Fibroblast of the aortic adventitia (primary cell): ENCODE results near the gene HYKK. TPM values are rescaled to one million over a fixed set of nuclear protein-coding genes. Genes with fewer than 3 reads are reported as not detected.
"Not testable (repeated sequence)": the region's sequence is repeated elsewhere in the genome, so short reads cannot be mapped to it uniquely, and the experiment has no call there.

Source experiments
- DNase-seq: peaks from one replicate; pipeline ENCODE4 v3.0.0-alpha.2; 2010; ENCODE audit warnings: low read depth
- H3K4me3 ChIP-seq: 2 replicates; pipeline ENCODE4 v1.5.1; 2011; ENCODE audit warnings: low read depth, mild to moderate bottlenecking, control low read depth, low read length, moderate library complexity
- total RNA-seq: library from RNA; depleted of rRNA; stranded (reverse); fragments of >200 nt; gene quantifications from 2 replicates; pipeline ENCODE4 v1.2.3, GENCODE V29; 2012; ENCODE audit warnings: low replicate concordance
- TF ChIP-seq, protein P1 (sequence below): IDR thresholded peaks from 2 replicates; pipeline ENCODE4 v1.5.1; 2011; ENCODE audit warnings: mild to moderate bottlenecking, low read length, control low read depth, inconsistent platforms; ENCODE audit not compliant: insufficient read depth

Gene HYKK
- total RNA-seq, 1 donor: 3.3 TPM

DNA sequence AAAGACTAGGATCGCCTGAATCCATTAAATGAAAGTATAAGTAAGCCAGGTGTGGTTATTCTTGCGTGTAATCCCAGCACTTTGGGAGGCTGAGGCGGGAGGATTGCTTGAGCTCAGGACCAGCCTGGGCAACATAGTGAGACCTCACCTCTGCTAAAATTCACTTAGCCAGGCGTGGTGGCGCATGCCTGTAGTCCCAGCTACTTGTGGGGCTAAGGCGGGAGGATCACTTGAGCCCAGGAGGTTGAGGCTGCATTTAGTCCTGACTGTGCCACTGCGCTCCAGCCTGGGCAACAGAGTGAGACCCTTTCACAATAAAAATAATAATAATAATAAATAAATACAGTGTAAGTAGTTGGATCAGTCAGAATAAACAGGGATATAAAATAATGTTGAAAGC, 25.5 kb upstream of the HYKK start:
- no peak for DNase-seq
- TF ChIP-seq, protein P1, sequence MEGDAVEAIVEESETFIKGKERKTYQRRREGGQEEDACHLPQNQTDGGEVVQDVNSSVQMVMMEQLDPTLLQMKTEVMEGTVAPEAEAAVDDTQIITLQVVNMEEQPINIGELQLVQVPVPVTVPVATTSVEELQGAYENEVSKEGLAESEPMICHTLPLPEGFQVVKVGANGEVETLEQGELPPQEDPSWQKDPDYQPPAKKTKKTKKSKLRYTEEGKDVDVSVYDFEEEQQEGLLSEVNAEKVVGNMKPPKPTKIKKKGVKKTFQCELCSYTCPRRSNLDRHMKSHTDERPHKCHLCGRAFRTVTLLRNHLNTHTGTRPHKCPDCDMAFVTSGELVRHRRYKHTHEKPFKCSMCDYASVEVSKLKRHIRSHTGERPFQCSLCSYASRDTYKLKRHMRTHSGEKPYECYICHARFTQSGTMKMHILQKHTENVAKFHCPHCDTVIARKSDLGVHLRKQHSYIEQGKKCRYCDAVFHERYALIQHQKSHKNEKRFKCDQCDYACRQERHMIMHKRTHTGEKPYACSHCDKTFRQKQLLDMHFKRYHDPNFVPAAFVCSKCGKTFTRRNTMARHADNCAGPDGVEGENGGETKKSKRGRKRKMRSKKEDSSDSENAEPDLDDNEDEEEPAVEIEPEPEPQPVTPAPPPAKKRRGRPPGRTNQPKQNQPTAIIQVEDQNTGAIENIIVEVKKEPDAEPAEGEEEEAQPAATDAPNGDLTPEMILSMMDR: no peak
- no peak overlapping the region for H3K4me3 ChIP-seq

DNA sequence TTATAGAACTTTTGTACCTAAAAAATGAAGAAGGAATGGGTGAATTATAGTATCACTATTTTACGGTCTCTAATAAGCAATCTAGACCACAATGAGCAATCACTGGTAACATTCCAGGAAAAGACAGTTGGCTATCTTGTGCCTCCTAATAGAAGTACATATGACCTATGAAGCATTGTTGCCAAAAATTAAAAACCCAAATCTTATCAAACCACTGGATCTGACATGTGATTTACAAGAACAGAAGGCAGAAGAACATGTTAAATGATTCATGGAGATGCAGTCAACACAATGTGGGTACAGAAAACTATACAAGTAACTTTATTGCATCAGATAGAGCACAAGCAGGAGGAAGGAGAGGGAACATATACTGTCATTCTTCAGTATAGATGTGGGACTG, 14.5 kb upstream of the HYKK start:
- peak; percentile 67 for DNase-seq
- TF ChIP-seq, protein P1: no peak
- no peak overlapping the region for H3K4me3 ChIP-seq

DNA sequence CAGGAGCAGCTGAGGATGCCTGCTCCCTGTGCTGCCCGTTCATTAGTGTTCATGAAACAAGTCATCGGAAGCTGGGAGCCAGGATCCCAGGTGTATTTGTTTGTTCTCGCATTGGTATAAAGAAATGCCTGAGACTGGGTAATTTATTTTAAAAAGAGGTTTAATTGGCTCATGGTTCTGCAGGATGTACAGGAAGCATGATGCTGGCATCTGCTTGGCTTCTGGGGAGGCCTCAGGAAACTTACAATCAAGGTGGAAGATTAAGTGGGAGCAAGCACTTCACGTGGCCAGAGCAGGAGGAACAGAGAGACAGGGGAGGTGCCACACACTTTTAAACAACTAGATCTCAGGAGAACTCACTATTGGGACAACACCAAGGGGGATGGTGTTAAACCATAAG, 5.5 kb upstream of the HYKK start:
- no peak overlapping the region for H3K4me3 ChIP-seq
- DNase-seq: no peak
- TF ChIP-seq, protein P1: no peak

DNA sequence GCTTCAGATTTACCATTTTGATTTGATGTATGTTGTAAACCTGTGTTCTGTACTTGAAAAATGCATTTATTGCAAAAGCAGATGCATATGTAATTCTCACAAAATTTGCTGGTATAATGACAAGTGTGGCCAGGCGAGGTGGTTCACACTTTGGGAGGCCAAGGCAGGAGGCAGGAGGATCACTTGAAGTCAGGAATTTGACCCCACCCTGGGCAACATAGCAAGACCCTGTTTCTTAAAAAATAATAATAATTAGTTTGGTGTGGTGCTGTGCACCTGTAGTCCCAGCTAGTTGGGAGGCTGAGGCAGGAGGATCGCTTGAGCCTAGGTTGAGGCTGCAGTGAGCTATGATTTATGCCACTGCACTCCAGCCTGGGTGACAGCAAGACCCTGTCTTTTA, 4.7 kb upstream of the HYKK start:
- TF ChIP-seq, protein P1: no peak
- DNase-seq: no peak
- no peak overlapping the region for H3K4me3 ChIP-seq

DNA sequence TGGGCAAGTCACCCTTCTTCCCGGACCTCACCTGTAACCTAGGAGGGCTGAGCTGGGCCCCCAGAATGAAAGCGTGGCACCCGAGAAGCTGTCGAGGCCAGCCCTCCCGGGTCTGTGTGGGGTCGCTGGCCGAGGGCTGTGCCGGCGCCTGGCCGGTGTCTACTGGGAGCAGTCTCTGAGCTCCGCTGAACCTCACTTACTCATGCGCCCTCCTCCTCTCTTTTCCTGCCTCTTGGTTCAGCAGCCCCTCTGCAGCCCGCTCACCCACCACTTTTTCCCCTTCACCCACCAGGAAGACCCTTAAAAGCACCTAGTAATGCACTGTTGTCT, 419 bp downstream of the HYKK start:
- no peak for DNase-seq
- TF ChIP-seq, protein P1: no peak
- H3K4me3 ChIP-seq: peak overlapping the region; percentile 91

DNA sequence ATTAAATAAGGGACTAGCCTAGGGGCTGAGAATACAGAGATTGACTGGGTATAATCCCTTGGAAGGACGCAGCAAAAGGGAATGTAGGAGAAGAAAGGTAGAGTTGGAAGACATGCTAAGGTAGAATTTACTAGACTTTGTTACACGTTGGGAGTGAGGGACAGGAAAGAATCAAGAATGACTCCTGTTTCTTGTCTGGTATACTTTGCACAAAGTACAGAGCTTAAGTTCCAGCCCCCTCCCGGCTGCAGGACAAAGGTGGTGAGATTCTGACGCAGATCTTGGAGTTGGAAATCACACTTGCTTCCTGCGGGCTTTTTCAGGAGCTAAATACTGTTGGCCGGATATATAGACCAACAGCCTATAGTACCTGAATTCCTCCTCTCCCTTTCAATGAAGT, 895 bp downstream of the HYKK start:
- H3K4me3 ChIP-seq: peak overlapping the region; percentile 91
- TF ChIP-seq, protein P1: no peak
- no peak for DNase-seq

DNA sequence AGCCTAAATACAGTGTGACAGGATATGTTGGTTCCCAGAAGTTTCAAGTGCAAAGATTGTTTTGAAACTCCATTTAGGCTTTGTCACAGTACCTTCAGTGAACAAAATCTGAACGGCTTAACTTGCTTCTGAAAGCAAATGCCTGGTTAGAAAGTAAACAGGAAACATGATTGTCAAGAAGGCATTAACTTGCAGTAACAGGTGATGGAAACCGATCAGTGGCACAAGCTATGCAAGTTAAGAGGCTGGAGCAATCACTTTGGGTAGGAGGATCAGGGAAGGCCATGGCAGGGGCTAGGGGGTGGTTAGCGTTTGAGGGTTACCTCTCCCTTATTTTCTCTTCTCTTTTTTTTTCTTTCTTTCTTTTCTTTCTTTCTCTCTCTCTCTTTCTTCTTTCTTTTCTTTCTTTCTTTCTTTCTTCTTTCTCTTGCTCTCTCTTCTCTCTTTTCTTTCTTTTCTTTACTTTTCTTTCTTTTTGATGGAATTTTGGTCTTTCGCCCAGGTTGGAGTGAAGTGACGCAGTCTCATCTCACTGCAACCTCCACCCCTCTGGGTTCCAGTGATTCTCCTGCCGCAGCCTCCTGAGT, 2.4 kb downstream of the HYKK start:
- TF ChIP-seq, protein P1: no peak
- no peak overlapping the region for H3K4me3 ChIP-seq
- no peak for DNase-seq

DNA sequence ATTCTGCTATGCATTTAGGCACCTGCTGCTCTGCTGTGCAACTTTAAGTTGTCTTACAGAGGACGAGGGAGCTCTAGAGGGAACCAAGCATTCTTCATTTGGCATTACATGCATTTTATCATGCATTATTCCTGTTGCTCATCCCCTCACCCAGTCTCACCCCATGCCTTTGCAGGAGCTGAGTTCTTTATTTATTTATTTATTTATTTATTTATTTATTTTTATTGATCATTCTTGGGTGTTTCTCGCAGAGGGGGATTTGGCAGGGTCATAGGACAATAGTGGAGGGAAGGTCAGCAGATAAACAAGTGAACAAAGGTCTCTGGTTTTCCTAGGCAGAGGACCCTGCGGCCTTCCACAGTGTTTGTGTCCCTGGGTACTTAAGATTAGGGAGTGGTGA, 12.7 kb downstream of the HYKK start:
- not testable (repeated sequence) for H3K4me3 ChIP-seq, DNase-seq
